Stimulated activated CD8-positive, alpha-beta memory T cell treated with anti-CD3 and anti-CD28 coated beads, Interleukin-12 subunit alpha, Interleukin-12 subunit beta, amount 100 ng/mL, for 1 hour (primary cell): ENCODE measurements around the gene B9D1.

ENCODE experiments used
- DNase-seq: peaks from one replicate; pipeline ENCODE4 v3.0.0-alpha.2; 2020; ENCODE audit warnings: low read depth

The B9D1 gene

GRCh38 chr17:19388791-19389785 is 26.6 kb upstream of the B9D1 start:
- DNase-seq: no peak

DNA sequence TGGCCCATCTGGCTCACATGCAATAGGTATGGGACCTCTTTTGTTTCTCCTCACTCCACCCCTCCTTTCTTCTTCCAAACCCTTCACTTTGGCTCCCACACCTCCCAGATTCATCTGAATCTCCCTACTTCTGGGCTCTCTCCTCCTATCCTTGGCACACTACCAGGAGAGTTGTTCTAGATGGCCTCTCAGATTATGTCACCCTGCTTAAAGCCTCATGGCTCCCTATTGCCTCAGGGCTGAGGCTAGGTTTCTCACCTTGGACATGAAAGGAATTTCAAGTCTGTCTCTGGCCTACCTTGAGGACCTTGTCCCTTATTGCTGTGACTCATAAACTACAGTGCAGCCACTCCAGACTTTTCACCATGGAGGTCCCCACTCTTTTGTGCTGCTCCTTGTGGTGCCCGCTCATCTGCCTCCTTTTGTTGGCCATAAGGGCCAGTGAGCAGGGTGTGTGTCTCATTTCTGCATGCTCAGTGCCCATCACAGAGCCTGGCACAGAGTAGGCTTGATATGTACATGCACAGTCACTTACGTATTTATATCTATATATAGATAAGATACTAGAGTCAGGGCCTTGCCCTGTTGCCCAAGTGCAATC is 25.5 kb upstream of the B9D1 start:
- DNase-seq: no peak

DNA sequence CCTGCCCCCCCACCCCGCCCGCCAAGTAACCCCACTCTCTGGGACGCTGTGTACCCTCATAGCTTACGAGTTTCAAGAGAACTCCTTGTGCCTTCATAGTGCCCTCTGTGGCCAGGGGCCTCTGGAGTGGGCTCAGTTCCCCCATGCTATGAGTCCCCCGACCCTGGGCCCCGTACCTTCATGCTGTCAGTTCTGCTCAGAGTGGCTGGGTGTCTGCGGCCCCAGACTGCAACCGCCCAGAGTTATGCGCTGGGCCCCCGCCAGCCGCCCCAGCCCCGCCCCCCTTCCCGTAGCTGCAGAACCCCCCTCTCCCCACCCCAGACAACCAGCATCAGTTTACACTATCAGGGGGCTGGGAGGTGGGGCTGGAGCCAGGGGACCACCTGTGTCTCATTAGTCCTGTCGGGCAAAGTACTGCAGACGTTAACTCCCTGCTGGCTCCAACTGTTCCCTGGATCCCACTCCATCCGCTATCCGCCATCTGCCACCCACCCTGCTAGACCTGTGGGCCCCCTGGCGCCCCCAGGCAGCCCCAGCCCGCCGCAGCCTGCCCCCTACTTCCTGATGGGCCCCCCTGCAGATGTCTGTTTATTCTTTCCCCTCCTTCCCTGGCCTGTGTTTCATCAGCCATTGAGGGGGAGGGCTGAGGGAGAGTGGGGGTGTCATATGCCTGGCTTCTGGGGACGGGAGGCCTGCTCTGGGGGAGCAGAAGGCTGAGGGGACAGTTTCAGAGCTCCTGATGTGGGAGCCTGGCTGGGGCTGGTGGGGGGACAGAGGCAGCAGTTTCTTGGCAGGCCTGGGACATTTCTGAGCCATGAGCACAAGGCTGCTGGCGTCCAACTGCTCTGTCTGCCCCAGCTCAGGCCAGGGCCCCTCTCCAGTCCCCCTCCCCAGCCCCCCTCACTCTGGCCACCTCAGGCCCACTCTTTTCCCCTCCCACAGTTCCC is 24.7 kb upstream of the B9D1 start, which contains the start of gene MFAP4:
Gene MFAP4, minus strand, starts transcription at position 217 of the 947 bp plus-strand sequence. Its CDS starts 35 bp downstream, at position 182.
- DNase-seq: no peak

DNA sequence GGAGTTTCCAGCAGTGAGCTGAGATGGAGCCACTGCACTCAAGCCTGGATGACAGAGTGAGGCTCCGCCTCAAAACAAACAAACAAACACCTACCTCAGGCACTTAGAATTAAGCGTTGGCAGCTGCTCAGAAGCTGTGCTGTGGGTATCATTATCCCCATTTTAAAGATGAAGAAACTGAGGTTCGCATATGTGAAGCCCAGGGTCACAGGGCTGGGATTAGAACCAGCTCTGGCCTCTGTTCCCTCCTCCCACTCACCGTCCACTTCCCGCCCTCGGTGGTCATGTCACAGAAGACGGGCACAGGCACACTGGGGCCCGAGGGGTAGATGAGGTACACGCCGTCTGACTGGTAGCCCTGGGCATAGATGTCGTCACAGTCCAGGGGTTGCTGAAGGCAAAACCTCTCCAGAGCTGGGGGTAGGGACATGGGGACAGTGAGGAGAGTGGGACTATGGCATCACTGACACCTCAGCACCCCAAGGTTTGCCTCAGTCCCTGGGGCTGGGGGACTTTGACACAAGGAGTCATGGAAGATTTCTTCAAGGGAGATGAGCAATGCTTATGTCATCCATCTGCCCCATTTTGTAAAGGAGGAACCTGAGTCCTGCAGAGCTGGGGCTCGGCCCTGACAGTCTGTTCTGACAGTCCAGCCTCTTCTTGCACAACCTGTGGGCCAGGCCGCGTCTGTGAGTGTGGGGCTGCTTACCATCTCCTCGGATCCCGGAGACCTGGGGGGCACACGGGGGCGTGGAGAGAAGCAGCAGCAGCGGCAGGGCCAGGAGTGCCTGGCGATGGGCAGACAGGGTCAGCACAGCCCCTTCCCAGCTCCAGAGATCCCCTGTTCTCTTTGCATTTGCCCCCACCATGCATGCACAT is 23.8 kb upstream of the B9D1 start:
- DNase-seq: no peak

- DNase-seq: no peak
These were observed 23.0 kb upstream of the B9D1 start for GRCh38 chr17:19385521-19385983.

DNA sequence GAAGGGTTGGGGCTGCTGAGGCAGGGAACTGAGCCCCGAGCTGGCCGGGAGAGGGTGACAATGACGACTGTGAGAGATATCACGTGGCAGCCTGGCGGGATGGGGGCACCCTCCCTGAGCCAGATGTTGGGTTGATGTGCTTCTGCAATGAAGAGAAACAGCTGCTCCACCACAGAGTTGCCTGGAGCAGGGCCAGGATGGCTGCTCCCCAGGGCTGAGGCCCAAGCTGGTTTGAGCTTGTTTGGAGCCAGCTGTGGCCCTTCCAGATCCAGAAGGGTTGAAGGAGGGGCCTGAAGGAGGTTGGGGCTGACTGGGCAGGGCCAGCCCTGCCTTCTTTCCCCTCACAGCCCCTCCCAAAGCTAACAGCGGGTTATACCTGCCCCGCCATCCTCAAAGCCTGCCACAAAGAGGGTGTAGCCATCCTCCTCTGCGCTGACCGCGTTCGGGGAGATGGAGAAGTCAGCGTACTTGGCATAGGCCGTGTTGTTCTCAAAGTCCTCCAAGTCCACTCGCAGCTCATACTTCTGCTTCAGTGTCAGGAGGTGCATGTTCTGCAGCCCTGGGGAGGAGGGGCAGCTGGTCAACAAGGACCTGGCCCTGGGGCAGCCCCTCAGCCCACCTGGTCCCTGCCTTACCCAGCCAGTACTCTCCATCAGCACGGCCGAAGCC is 22.3 kb upstream of the B9D1 start:
- no peak for DNase-seq

- no peak for DNase-seq
These were observed 21.4 kb upstream of the B9D1 start for GRCh38 chr17:19383681-19384470.

DNA sequence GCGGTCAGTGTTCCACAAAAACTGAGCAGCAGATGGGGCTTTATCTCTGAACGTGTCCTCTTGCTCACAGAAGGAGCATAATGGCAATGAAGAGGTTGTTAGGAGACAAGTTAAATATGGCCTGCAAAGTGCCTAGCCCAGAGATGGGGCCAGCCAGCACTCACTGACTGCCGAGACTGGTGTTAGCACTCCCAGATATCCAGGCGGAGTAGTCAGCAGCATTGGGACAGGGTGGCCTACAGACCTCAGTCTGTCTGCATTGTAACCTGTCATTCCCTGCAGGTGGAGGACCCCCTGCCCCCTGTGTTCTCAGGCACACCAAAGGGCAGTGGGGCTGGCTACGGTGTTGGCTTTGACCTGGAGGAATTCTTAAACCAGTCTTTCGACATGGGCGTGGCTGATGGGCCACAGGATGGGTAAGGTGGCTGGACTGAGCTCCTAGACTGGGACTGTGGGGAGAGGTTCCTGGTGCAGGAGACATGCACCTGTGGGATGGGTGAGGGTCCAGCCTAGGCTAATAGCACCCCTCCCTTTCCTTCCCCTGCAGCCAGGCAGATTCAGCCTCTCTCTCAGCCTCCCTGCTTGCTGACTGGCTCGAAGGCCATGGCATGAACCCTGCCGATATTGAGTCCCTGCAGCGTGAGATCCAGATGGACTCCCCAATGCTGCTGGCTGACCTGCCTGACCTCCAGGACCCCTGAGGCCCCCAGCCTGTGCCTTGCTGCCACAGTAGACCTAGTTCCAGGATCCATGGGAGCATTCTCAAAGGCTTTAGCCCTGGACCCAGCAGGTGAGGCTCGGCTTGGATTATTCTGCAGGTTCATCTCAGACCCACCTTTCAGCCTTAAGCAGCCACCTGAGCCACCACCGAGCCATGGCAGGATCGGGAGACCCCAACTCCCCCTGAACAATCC is 20.3 kb upstream of the B9D1 start:
- DNase-seq: no peak

GRCh38 chr17:19381741-19382444 is 19.4 kb upstream of the B9D1 start:
- no peak for DNase-seq

DNA sequence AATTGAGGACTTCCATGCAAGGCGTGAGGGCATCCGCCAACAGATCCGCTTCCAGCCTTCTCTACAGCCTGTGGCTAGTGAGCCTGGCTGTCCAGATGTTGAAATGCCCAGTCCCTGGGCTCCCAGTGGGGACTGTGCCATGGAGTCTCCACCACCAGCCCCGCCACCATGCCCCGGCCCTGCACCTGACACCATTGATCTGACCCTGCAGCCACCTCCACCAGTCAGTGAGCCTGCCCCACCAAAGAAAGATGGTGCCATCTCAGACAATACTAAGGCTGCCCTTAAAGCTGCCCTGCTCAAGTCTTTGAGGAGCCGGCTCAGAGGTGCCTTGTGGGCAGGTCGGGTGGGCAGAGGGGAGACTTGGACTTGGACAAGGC is 18.8 kb upstream of the B9D1 start:
- DNase-seq: no peak

- DNase-seq: no peak
These were observed 18.2 kb upstream of the B9D1 start for GRCh38 chr17:19380481-19381301.

DNA sequence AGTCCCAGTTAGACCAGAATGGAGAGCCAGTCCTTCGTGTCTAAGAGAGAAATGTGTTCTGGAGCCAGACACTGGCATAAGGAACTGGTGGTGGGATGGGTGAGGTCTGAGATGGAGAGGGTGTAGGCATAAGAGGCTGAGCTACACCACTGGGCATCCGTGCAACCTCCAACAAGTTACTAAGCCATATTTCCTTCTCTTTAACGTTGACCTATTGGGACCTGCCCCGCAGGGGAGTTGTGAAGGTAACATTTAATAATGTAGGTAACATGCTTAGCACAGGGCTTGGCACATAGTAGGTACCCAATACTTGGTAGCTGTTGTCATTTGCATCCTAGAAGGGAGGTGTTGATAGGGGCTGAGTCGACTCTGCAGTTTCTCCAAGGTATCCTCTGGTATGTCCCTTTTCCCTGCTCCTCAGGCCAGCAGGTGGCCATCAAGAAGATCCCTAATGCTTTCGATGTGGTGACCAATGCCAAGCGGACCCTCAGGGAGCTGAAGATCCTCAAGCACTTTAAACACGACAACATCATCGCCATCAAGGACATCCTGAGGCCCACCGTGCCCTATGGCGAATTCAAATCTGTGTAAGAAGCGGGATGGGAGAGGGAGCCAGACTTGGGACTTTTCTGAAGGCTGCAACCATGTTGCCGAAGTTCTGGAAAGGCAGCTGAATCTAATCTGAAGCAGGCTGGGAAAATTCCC is 17.0 kb upstream of the B9D1 start:
- DNase-seq: no peak

GRCh38 chr17:19378416-19379360 is 16.2 kb upstream of the B9D1 start, which contains the start of gene MAPK7:
MAPK7 (plus strand) TSS chr17:19378498; CDS start chr17:19378901, 403 bp downstream.
- no peak for DNase-seq

DNA sequence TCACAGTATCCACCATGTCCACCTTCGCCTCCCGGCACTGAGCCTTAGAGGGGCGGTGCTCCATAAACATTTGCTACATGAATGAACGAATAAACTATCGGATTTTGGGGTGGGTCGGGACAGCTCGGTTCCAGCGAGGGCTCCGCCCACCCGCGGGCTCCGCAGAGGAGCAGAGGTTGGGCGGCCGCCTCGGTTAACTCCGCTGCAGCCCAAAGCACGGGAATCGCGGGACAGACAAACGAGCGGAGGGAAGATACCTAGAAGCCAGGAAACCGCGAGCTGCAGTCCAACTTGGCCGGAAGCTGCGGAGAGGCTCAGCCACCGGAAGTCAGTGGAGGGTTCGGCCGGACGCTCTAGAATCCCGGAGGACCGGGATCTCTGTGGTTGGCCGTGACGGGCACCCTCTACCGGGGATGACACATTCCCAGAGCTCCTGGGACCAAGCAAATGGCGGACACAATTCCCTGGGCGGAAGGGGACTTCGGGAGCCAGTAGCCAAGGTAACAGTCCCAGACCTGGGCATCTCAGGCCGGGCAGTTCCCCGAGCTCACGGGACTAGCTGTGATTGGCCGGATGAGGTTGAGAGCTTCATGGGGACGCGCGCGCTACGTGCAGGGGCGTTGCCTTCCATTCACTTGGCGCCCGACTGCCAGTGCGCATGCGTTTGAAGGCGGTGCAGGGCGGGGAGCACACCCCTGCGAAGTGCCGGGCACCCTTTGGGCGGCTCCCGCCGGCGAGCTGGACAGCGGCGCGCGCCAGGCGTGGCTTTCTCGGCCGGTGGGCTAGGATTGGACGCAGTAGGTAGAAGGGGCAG is 15.3 kb upstream of the B9D1 start:
- peak; percentile 84 for DNase-seq
